GM21447 (cell line): ENCODE results near the gene LPAR5.
A peak's percentile ranks its signal among the peaks of the same experiment; 100 is the strongest.

Experiments used
- ATAC-seq: cut with Tn5 transposase; IDR thresholded peaks from one replicate; pipeline ENCODE4 v1.9.1; 2021; ENCODE audit not compliant: unreplicated experiment

The LPAR5 gene

GRCh38 chr12:6635856-6636531 lies at the start of gene LPAR5:
Gene LPAR5, minus strand, starts transcription at chr12:6635959. Its CDS starts 14,711 bp downstream, at chr12:6621248.
- ATAC-seq = peak; percentile 33

GRCh38 chr12:6684609-6685008 lies 48.9 kb upstream of the LPAR5 start:
- no peak for ATAC-seq

GRCh38 chr12:6676962-6677361 lies 41.2 kb upstream of the LPAR5 start:
- no peak for ATAC-seq

GRCh38 chr12:6672143-6672542 lies 36.4 kb upstream of the LPAR5 start:
- no peak for ATAC-seq

- no peak for ATAC-seq
Observed at GRCh38 chr12:6667559-6668210, 31.9 kb upstream of the LPAR5 start.

GRCh38 chr12:6666211-6666610 lies 30.5 kb upstream of the LPAR5 start:
- ATAC-seq = no peak

- no peak for ATAC-seq
Observed at GRCh38 chr12:6664902-6665301, 29.1 kb upstream of the LPAR5 start.

GRCh38 chr12:6662906-6663742 lies 27.4 kb upstream of the LPAR5 start, which contains the start of gene ING4:
Gene ING4, minus strand, starts transcription at chr12:6663119. Its CDS starts 18 bp downstream, at chr12:6663101.
- peak; percentile 97 for ATAC-seq

GRCh38 chr12:6662602-6662905 lies 26.8 kb upstream of the LPAR5 start:
- ATAC-seq = peak; percentile 28

- no peak for ATAC-seq
Observed at GRCh38 chr12:6653987-6654386, 18.2 kb upstream of the LPAR5 start.

GRCh38 chr12:6653342-6653741 lies 17.6 kb upstream of the LPAR5 start:
- no peak for ATAC-seq

GRCh38 chr12:6652391-6652790 lies 16.6 kb upstream of the LPAR5 start:
- ATAC-seq = no peak

GRCh38 chr12:6650832-6651231 lies 15.1 kb upstream of the LPAR5 start:
- no peak for ATAC-seq

- ATAC-seq = no peak
Observed at GRCh38 chr12:6647083-6647604, 11.4 kb upstream of the LPAR5 start, which contains the start of gene ACRBP. Gene ACRBP, minus strand, starts transcription at chr12:6647432. Its CDS starts 66 bp downstream, at chr12:6647366.

GRCh38 chr12:6646276-6647082 lies 10.7 kb upstream of the LPAR5 start:
- ATAC-seq = no peak

GRCh38 chr12:6644903-6645302 lies 9.1 kb upstream of the LPAR5 start:
- no peak for ATAC-seq

- no peak for ATAC-seq
Observed at GRCh38 chr12:6644257-6644596, 8.5 kb upstream of the LPAR5 start.

GRCh38 chr12:6643569-6644256 lies 8.0 kb upstream of the LPAR5 start:
- ATAC-seq = no peak

GRCh38 chr12:6641131-6641530 lies 5.4 kb upstream of the LPAR5 start:
- ATAC-seq = no peak

GRCh38 chr12:6640497-6640896 lies 4.7 kb upstream of the LPAR5 start:
- no peak for ATAC-seq
